ENCODE measurements around the gene WNT6.

DNA sequence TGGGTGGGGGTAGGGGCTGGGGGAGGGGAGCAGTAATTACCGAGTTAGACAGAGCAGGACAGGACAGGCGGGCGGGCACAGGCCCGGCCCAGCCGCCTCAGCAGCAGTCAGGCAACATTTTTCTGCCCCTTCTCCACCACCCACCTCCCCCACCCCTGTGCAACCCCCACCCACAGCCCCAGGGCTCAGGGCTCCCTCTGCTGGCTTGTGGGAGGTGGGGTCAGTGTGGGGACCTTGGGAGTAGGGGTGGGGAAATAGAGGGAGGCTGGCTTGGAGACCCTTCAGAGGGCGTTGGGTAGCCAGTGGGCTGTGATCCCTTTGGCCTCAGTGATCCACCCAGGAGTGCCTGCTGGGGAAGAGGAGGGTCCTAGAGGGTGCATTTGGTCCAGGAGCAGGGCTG lies 6.4 kb downstream of the WNT6 start:
- TF ChIP-seq CHD4 (IDR thresholded peaks at IDR 0.05) (no peak), SIN3A (IDR thresholded peaks at IDR 0.05; ENCODE audit: low read depth, low read length) (no peak), CBX5 (IDR thresholded peaks at IDR 0.05; ENCODE audit: low read depth) (no peak), POLR2A (IDR thresholded peaks at IDR 0.05; ENCODE audit: low read depth, low read length) (no peak), NFXL1 (IDR thresholded peaks at IDR 0.05; ENCODE audit: borderline replicate concordance) (no peak), EZH2 (IDR thresholded peaks at IDR 0.05; ENCODE audit: borderline replicate concordance, control insufficient read depth, low read depth, low read length) (no peak), FOXM1 (IDR thresholded peaks at IDR 0.05; ENCODE audit: low read depth, low read length) (no peak), NFYB (IDR thresholded peaks at IDR 0.05; ENCODE audit: insufficient read depth, low read depth, low read length) (no peak), GABPA (IDR thresholded peaks at IDR 0.05; ENCODE audit: low read depth) (no peak), CREB1 (IDR thresholded peaks at IDR 0.05; ENCODE audit: low read depth) (no peak)
- TF ChIP-seq, protein P1, sequence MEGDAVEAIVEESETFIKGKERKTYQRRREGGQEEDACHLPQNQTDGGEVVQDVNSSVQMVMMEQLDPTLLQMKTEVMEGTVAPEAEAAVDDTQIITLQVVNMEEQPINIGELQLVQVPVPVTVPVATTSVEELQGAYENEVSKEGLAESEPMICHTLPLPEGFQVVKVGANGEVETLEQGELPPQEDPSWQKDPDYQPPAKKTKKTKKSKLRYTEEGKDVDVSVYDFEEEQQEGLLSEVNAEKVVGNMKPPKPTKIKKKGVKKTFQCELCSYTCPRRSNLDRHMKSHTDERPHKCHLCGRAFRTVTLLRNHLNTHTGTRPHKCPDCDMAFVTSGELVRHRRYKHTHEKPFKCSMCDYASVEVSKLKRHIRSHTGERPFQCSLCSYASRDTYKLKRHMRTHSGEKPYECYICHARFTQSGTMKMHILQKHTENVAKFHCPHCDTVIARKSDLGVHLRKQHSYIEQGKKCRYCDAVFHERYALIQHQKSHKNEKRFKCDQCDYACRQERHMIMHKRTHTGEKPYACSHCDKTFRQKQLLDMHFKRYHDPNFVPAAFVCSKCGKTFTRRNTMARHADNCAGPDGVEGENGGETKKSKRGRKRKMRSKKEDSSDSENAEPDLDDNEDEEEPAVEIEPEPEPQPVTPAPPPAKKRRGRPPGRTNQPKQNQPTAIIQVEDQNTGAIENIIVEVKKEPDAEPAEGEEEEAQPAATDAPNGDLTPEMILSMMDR (IDR thresholded peaks at IDR 0.05 in 2 of 3, conservative IDR thresholded peaks at IDR 0.05 in 1 of 3; ENCODE audit: control insufficient read depth in 2 of 3, extremely low read depth in 1 of 3, insufficient read depth in 1 of 3, low read depth in 3 of 3, low read length in 3 of 3): 0 out of 6 replicates have a peak, but pooled peaks of 1 of the 3 experiments have one; percentile 13
- TF ChIP-seq, protein P2, sequence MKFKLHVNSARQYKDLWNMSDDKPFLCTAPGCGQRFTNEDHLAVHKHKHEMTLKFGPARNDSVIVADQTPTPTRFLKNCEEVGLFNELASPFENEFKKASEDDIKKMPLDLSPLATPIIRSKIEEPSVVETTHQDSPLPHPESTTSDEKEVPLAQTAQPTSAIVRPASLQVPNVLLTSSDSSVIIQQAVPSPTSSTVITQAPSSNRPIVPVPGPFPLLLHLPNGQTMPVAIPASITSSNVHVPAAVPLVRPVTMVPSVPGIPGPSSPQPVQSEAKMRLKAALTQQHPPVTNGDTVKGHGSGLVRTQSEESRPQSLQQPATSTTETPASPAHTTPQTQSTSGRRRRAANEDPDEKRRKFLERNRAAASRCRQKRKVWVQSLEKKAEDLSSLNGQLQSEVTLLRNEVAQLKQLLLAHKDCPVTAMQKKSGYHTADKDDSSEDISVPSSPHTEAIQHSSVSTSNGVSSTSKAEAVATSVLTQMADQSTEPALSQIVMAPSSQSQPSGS (IDR thresholded peaks at IDR 0.05; ENCODE audit: low read length): no peak
- TF ChIP-seq, protein P3, sequence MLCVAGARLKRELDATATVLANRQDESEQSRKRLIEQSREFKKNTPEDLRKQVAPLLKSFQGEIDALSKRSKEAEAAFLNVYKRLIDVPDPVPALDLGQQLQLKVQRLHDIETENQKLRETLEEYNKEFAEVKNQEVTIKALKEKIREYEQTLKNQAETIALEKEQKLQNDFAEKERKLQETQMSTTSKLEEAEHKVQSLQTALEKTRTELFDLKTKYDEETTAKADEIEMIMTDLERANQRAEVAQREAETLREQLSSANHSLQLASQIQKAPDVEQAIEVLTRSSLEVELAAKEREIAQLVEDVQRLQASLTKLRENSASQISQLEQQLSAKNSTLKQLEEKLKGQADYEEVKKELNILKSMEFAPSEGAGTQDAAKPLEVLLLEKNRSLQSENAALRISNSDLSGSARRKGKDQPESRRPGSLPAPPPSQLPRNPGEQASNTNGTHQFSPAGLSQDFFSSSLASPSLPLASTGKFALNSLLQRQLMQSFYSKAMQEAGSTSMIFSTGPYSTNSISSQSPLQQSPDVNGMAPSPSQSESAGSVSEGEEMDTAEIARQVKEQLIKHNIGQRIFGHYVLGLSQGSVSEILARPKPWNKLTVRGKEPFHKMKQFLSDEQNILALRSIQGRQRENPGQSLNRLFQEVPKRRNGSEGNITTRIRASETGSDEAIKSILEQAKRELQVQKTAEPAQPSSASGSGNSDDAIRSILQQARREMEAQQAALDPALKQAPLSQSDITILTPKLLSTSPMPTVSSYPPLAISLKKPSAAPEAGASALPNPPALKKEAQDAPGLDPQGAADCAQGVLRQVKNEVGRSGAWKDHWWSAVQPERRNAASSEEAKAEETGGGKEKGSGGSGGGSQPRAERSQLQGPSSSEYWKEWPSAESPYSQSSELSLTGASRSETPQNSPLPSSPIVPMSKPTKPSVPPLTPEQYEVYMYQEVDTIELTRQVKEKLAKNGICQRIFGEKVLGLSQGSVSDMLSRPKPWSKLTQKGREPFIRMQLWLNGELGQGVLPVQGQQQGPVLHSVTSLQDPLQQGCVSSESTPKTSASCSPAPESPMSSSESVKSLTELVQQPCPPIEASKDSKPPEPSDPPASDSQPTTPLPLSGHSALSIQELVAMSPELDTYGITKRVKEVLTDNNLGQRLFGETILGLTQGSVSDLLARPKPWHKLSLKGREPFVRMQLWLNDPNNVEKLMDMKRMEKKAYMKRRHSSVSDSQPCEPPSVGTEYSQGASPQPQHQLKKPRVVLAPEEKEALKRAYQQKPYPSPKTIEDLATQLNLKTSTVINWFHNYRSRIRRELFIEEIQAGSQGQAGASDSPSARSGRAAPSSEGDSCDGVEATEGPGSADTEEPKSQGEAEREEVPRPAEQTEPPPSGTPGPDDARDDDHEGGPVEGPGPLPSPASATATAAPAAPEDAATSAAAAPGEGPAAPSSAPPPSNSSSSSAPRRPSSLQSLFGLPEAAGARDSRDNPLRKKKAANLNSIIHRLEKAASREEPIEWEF (IDR thresholded peaks at IDR 0.05; ENCODE audit: insufficient replicate concordance, low read depth, low read length): no peak
